ENCODE data around the gene AGBL5.

AGBL5 gene

DNA sequence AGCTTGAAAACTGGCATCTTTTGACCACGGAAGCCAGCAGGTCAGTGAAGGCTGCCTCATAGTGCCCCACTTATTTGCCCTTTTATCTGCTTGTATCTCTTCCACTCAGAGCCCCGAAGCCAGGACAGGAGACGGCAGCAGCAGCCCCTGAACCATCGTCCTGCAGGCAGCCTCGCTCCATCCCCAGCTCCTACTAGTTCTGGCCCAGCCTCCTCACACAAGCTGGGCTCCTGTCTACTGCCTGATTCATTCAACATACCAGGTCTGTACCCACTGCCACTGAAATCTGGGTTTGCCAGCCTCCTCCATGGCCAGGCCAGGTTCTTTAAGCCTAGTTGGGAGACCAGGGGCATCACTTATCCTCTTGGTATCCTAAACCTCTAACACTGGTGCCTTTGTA, 15.9 kb downstream of the AGBL5 start:
- no peaks in the 10 kb centered on the region for H3K9me2 ChIP-seq (ENCODE audit: low read depth, low read length)
- H3K4me3 ChIP-seq (ENCODE audit: low read depth, low read length, poor library complexity, severe bottlenecking), result no peak overlapping the region
- TF ChIP-seq EZH2 (IDR thresholded peaks at IDR 0.05; ENCODE audit: borderline replicate concordance, low read length), result no peak
- TF ChIP-seq, protein P1, sequence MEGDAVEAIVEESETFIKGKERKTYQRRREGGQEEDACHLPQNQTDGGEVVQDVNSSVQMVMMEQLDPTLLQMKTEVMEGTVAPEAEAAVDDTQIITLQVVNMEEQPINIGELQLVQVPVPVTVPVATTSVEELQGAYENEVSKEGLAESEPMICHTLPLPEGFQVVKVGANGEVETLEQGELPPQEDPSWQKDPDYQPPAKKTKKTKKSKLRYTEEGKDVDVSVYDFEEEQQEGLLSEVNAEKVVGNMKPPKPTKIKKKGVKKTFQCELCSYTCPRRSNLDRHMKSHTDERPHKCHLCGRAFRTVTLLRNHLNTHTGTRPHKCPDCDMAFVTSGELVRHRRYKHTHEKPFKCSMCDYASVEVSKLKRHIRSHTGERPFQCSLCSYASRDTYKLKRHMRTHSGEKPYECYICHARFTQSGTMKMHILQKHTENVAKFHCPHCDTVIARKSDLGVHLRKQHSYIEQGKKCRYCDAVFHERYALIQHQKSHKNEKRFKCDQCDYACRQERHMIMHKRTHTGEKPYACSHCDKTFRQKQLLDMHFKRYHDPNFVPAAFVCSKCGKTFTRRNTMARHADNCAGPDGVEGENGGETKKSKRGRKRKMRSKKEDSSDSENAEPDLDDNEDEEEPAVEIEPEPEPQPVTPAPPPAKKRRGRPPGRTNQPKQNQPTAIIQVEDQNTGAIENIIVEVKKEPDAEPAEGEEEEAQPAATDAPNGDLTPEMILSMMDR (IDR thresholded peaks at IDR 0.05; ENCODE audit: low read length), result no peak
- H3K9me3 ChIP-seq (ENCODE audit: low read length), result no peaks in the 10 kb centered on the region
- H2AFZ ChIP-seq (ENCODE audit: low read length), result no peak overlapping the region
- H3K79me2 ChIP-seq (ENCODE audit: insufficient read depth, low read length), result peaks cover 13% of the 10 kb centered on the region; the same call in 1 of the 2 replicates
- H3K27ac ChIP-seq (ENCODE audit: low read depth, low read length, poor library complexity, severe bottlenecking), result no peak overlapping the region
- H3K4me1 ChIP-seq (ENCODE audit: insufficient read depth, low read length, severe bottlenecking), result peaks cover 23% of the 10 kb centered on the region
- H3K36me3 ChIP-seq (ENCODE audit: insufficient read depth, low read length), result peaks cover 53% of the 10 kb centered on the region
- no peaks in the 10 kb centered on the region for H3K27me3 ChIP-seq (ENCODE audit: insufficient read depth, low read length)
- H3F3A ChIP-seq (ENCODE audit: insufficient read depth, low read length), result no peaks in the 10 kb centered on the region
- no peaks in the 10 kb centered on the region for H4K20me1 ChIP-seq (ENCODE audit: insufficient read depth, low read length)
- H3K4me2 ChIP-seq (ENCODE audit: low read length), result no peak overlapping the region
- no peak overlapping the region for H3K9ac ChIP-seq (ENCODE audit: low read length)

DNA sequence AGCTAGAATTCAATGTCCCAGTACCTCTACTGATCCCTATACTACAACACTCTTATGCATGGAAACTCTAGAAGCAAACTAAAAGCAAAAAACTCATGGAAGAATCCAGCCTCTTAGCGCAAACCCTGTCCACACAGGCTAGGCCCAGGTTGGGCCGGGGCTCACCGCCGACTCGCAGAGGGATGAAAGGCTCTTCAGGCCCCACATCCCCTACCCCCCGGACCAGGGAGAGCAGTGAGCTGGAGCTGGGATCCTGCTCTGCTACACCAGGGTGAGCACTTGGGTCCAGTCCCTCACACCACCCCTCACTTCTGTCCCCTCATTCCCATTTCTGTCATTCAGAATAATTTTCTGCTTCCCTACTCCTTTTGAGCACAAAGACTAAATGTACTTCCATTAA, 18.0 kb downstream of the AGBL5 start:
- no peak for TF ChIP-seq EZH2 (IDR thresholded peaks at IDR 0.05; ENCODE audit: borderline replicate concordance, low read length)
- TF ChIP-seq, protein P1 (IDR thresholded peaks at IDR 0.05; ENCODE audit: low read length), result no peak
- H3K79me2 ChIP-seq (ENCODE audit: insufficient read depth, low read length), result peaks cover 13% of the 10 kb centered on the region; the same call in 1 of the 2 replicates
- no peak overlapping the region for H3K4me2 ChIP-seq (ENCODE audit: low read length)
- H3K9me2 ChIP-seq (ENCODE audit: low read depth, low read length), result no peaks in the 10 kb centered on the region
- no peak overlapping the region for H3K27ac ChIP-seq (ENCODE audit: low read depth, low read length, poor library complexity, severe bottlenecking)
- H3K4me1 ChIP-seq (ENCODE audit: insufficient read depth, low read length, severe bottlenecking), result peaks cover 34% of the 10 kb centered on the region
- H3K27me3 ChIP-seq (ENCODE audit: insufficient read depth, low read length), result no peaks in the 10 kb centered on the region
- no peak overlapping the region for H3K9ac ChIP-seq (ENCODE audit: low read length)
- no peak overlapping the region for H3K4me3 ChIP-seq (ENCODE audit: low read depth, low read length, poor library complexity, severe bottlenecking)
- no peaks in the 10 kb centered on the region for H3K9me3 ChIP-seq (ENCODE audit: low read length)
- H3F3A ChIP-seq (ENCODE audit: insufficient read depth, low read length), result no peaks in the 10 kb centered on the region
- H2AFZ ChIP-seq (ENCODE audit: low read length), result no peak overlapping the region
- H3K36me3 ChIP-seq (ENCODE audit: insufficient read depth, low read length), result peaks cover 48% of the 10 kb centered on the region
- H4K20me1 ChIP-seq (ENCODE audit: insufficient read depth, low read length), result no peaks in the 10 kb centered on the region

DNA sequence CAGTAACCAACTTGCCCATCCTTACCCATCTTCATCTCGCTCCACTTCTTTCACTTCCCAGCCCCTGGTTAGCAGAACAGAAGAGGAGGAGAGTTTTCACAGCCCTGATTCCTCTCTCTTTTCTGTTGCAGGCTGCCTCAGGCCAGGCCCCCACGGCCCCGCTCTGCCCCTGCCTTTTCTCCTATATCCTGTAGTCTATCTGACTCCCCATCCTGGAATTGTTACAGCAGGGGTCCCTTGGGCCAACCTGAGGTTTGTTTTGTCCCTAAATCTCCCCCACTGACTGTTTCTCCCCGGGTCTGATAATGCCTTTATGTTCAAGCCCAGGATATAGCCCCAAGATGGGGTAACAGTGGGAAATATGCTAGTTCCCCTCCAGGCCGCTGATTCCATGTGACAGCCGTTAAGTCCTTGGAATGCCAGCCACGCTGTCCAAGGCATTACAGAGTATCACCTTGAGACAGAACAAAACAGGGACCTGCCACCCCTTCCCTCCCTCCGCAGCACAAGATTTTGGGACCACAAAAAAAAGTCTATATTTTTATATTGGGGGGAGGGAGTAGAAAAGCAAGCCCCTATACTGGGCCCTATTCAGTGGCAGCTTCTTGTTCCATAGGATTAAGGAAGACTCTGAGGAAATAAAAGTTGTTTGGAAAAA, 18.6 kb downstream of the AGBL5 start:
- peaks cover 13% of the 10 kb centered on the region; the same call in 1 of the 2 replicates for H3K79me2 ChIP-seq (ENCODE audit: insufficient read depth, low read length)
- TF ChIP-seq, protein P1 (IDR thresholded peaks at IDR 0.05; ENCODE audit: low read length), result no peak
- no peaks in the 10 kb centered on the region for H3F3A ChIP-seq (ENCODE audit: insufficient read depth, low read length)
- peak overlapping the region; percentile 90 for H3K4me2 ChIP-seq (ENCODE audit: low read length)
- no peaks in the 10 kb centered on the region for H3K9me2 ChIP-seq (ENCODE audit: low read depth, low read length)
- peak overlapping the region; percentile 97 for H3K4me3 ChIP-seq (ENCODE audit: low read depth, low read length, poor library complexity, severe bottlenecking)
- H3K9me3 ChIP-seq (ENCODE audit: low read length), result no peaks in the 10 kb centered on the region
- no peaks in the 10 kb centered on the region for H3K27me3 ChIP-seq (ENCODE audit: insufficient read depth, low read length)
- no peaks in the 10 kb centered on the region for H4K20me1 ChIP-seq (ENCODE audit: insufficient read depth, low read length)
- no peak overlapping the region for H2AFZ ChIP-seq (ENCODE audit: low read length)
- H3K36me3 ChIP-seq (ENCODE audit: insufficient read depth, low read length), result peaks cover 45% of the 10 kb centered on the region
- peak overlapping the region; percentile 88 for H3K9ac ChIP-seq (ENCODE audit: low read length)
- no peak overlapping the region for H3K27ac ChIP-seq (ENCODE audit: low read depth, low read length, poor library complexity, severe bottlenecking)
- H3K4me1 ChIP-seq (ENCODE audit: insufficient read depth, low read length, severe bottlenecking), result peaks cover 40% of the 10 kb centered on the region
